GM21576 (cell line): ENCODE data around the gene S100A5.
A peak's percentile ranks its signal among the peaks of the same experiment; 100 is the strongest.

Experiments used
- ATAC-seq: cut with Tn5 transposase; IDR thresholded peaks from one replicate; pipeline ENCODE4 v1.9.1; 2021; ENCODE audit warnings: mild to moderate bottlenecking, moderate library complexity; ENCODE audit not compliant: unreplicated experiment

Gene S100A5

DNA sequence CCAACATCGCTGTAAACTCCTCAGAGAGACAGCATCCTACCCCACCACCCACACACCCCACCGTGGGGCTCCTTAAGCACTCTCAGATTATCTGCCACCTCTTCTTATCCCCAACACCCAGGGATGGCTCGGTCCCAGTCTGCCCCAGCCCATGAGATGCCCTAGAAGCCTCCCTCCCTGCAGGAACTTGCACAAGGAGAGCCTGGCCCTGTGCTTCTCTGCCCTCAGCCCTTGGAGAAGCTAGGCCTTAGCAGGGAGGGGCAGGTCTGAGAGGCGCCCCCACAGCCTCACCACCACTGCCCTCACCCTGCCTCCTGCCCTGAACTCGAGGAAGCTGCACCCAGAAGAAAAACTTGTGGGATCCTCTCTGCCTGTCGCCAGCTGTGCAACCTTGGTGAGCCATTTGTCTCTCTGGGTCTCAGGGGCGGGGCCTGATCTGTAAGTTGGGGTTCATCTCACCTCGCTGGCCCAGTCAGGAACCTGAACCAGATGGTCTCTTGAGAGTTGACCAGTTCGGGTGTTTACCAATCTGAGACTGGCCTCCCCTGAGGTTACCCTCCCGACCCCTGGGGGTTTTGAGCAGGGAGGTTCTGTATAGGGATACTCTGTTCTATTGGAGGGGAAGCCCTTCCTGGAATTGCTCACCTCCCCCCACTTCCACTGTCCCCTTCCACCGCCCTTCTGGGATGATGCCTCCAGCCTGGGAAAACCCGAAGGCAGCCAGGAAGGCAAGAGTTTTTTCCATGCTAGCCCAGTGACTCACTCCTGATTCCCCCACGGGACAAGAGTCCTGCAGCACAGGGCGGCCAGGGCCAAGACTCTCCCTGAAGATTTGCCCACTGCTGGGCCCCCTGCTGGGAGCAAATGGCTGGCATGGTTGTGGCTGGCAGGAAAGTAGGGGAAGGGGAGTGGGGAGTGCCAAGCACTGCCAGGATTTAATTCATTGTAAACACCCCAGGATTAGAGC is 8.3 kb upstream of the S100A5 start, which contains the start of gene S100A3:
Gene S100A3, minus strand, starts transcription at position 537 of the 967 bp plus-strand sequence. CDS start 773 bp downstream, outside the sequence.
- no peak for ATAC-seq

DNA sequence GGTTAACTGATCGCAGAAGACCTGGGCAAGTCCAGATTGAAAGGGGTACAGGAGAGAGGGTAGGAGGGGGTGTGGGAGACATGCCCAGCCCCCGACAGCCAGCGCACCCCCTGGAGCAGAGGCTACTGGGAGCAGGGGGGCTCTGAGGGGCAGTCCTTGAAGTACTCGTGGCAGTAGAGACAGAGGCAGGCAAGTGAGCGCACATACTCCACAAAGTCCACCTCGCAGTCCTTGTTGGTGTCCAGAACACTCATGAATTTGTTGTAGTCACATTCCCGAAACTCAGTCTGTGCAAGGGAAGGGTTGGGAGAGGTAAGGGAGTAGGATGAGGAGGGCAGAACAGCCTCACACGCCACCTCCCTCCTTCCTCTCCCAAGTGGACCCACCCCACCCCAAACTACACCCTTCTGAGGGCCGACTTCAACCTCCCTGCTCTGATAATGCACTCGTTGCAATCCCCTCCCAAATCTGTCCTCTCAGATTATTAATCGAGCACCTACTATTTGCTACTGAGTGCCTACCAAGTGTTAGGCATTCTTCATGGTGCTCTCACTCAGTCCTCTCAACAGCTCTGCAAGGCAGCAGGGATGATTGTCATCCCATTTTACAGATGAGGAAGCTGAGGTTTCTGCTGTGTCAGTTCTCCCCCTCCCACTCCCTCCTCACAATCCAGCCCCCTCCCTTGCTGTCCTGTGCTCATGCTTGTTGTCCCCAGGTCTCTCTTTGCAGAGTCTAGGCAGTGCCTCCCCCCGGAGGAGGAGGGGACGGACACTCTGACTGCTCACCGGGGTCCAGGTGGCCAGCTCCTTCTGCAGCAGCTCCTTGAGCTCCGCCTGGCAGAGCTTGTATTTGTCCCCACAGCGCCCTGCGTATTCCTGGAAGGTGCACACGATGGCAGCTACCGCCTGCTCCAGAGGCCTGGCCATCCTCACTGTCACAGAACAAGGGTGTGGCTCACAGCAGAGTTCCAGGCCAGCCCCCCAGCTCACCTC is 7.1 kb upstream of the S100A5 start:
- ATAC-seq = no peak

DNA sequence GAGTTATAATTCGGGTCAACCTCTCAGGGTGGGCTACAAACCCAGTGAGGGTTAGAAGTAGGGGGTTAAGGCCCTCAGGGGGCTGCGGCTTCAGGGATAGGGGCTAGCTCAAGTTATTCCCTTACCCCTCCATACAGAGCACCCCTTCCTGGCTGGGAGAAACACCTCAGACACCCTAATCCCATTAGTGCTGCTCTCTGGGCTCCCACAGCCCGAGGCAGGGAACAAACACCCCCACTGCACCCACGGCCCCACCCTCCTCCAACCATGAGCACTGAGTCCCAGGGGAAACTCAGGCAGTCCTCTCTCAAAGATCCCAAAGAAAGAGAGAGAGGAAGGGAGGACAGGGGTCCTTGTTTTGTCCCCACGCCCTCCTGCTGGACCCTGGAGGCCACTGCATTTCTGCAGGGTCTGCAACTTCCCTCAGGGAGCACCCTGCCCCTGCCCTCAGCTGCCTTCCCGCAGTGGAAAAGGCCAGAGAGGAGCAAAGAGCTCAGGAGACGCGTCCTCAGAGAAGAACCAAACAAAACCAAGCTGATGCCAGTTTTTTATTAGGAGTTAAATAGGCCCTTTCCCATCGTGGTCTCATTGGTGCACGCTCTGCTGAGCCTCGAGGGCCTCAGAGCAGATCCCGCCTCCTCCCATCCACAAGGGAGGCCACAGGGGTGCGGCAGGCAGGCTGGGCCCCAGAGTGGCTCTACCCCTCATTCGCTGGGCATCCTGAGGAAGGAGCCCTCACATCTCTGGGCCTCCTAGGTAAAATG is 6.2 kb upstream of the S100A5 start:
- ATAC-seq = no peak

- ATAC-seq = no peak
These were observed 5.6 kb upstream of the S100A5 start for GRCh38 chr1:153546371-153546770.

- peak; percentile 51 for ATAC-seq
These were observed 4.6 kb upstream of the S100A5 start, which contains the start of gene S100A4 for GRCh38 chr1:153545067-153546055. Gene S100A4 (minus strand): TSS chr1:153545806. CDS start chr1:153544794, 1,012 bp downstream.

DNA sequence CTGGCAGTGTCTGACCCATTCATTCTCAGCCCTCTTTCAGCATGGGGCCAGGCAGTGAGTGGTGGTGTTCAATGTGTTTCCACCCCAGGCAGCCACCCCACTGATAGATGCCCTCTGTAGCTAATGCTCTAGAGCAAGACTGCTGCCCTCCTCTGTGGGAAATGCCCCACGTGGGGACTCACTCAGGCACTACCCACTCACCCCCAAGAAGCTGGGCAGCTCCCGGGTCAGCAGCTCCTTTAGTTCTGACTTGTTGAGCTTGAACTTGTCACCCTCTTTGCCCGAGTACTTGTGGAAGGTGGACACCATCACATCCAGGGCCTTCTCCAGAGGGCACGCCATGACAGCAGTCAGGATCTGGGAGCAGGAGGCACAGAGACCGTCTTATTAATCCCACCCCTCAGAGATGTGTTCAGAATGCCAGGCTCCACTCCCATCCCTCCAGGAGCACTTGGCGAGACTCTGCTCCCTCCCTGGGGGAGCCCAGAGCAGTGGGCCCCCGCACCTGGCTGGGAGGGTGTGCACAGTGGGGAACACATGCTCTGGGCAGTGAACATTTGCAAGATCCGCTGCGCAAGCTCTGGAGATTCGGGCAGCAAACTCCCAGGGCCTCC is 3.8 kb upstream of the S100A5 start:
- ATAC-seq = no peak

- no peak for ATAC-seq
These were observed 3.0 kb upstream of the S100A5 start for GRCh38 chr1:153543736-153544135.

GRCh38 chr1:153542956-153543711 is 2.4 kb upstream of the S100A5 start:
- no peak for ATAC-seq

GRCh38 chr1:153541641-153542590 is 1.2 kb upstream of the S100A5 start:
- ATAC-seq = no peak

DNA sequence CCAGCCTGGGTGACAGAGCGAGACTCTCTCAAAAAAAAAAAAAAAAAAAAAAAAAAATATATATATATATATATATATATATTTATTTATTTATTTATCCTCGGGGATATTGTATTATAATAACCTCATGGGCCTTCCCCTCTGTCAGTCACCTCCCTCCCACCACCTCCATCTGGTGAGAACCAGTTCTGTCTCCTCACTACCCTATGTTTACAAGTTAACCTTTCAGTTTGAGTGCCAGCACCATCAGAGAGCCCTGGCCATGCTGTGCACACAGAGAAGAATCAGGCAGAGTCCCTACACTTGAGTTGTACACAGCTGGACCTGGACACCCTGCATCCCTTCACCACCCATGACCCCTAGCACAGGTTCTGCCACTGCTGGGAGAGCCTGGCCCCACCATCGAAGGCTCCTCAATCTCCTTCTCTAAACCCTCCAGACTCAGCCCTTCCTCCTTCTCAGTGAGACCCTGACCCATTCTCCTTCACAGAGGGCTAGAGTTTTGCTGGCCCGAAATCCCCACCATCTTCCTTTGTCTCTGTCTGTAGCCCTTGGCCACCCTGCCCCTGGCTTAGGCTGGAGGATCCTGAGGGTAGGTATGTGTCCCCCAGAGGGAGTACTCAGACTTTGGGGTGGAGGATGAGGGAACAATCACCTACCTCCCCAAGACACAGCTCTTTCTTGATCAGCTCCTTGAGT is 1.2 kb downstream of the S100A5 start:
- no peak for ATAC-seq

- no peak for ATAC-seq
These were observed 2.4 kb downstream of the S100A5 start for GRCh38 chr1:153538315-153538821.

DNA sequence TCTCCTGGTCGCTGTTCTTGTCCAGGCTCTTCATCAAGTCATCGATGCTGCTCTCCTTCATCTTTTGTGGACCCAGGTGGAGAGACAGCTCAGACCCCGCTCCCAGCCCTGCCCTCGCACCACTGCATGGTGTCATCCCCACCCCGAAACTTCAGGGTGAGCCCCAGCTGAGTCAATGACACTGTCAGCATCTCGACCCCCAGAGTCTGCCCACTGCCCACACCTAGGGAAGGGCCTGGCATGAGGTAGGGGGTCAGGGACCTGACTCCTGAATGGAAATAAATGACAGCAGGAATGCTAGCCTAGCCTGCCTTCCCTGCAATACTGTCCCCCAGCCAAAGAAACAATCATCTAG is 3.4 kb downstream of the S100A5 start:
- ATAC-seq = no peak

DNA sequence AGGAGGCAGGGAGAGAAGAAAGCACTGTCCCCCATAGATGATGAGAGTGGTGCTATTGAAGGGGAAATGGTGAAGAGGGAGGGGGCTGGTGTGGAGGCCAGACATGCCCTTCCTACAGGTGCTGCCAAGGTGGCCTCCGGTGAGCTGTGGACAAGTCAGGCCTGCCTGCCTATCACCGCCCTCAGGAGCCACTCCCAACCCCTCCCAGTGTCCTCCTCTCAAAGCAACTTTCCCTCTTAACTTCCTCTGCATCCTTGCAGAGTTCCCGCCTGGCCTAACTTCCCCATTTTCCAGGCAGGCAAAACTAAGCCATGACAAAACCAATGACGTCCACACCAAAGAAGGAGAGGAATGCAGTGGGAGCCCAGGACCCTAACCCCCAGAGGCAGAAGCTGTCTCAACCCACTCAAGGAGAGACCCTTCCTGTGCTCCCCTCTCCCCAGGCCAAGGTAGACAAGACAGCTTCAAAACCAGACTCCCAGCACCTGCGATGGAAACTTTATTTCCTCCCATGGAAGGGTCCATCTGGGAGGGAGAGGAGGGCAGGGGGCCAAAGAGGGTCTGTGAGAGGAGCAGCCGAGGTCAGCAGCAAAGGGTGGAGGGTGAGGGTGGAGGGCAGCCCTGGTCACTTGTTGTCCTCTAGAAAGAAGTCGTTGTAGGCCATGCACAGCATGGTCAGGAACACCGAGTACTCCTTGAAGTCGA is 3.9 kb downstream of the S100A5 start:
- no peak for ATAC-seq

GRCh38 chr1:153536012-153536670 is 4.6 kb downstream of the S100A5 start:
- no peak for ATAC-seq
